ENCODE data around the gene TIMM13. TPM values are rescaled to one million over a fixed set of nuclear protein-coding genes. Genes with fewer than 3 reads are reported as not detected.

The TIMM13 gene
- total and polyA plus RNA-seq, 10 of the 15 experiments (the other 5 are each of a cell fraction or from before 2014, with no cell fraction given): 9.9 to 205 (median 63.6) TPM

DNA sequence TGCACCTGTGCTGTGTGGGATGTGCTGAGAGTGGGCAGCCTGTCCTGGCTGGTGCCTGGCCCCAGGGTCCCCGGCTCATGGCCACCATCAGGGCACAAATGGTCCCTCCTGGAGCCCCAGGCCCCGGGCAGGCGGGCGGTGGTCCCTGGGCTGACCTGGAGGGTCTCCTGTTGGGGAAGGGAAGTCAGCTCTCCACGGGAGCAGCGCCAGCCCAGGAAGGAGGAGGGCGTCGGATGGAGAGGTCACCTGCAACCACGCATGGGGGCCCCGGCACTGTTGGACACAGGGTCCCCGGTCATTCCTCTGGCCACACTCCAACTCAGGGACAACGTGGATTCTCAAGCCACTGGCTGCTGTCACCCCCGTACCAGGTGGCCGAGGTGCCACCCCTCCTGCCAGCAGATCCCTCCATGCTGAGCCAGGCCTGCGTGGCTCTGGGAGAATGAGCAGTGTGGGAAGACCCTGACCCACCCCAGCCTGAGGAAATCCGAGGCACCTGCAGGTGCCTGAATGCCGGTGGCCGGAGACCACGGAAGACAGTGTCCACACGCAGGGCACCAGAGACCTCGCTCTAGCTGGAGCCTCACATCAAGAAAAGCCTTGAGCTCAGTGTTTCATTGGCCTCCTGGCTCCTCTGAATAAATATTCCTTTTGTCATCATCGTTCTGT lies 15.9 kb upstream of the TIMM13 start (continued):
- TF ChIP-seq, protein P1, sequence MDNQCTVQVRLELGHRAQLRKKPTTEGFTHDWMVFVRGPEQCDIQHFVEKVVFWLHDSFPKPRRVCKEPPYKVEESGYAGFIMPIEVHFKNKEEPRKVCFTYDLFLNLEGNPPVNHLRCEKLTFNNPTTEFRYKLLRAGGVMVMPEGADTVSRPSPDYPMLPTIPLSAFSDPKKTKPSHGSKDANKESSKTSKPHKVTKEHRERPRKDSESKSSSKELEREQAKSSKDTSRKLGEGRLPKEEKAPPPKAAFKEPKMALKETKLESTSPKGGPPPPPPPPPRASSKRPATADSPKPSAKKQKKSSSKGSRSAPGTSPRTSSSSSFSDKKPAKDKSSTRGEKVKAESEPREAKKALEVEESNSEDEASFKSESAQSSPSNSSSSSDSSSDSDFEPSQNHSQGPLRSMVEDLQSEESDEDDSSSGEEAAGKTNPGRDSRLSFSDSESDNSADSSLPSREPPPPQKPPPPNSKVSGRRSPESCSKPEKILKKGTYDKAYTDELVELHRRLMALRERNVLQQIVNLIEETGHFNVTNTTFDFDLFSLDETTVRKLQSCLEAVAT (IDR thresholded peaks at IDR 0.05): no peak
- no peak for TF ChIP-seq CBX3 (IDR thresholded peaks at IDR 0.05; ENCODE audit: borderline replicate concordance, low read depth)
- TF ChIP-seq HDGF (IDR thresholded peaks at IDR 0.05): no peak
- no peak for TF ChIP-seq SUZ12 (IDR thresholded peaks at IDR 0.05; ENCODE audit: unreplicated experiment)

GRCh38 chr19:2441096-2441752 lies 13.8 kb upstream of the TIMM13 start:
- Histone ChIP-seq H3K9ac (ENCODE audit: control insufficient read depth, insufficient read depth, low read length) (no peak overlapping the region), H3K4me3 (no peak overlapping the region), H3K4me2 (ENCODE audit: control insufficient read depth, insufficient read depth) (no peak overlapping the region), H3K79me2 (ENCODE audit: control insufficient read depth, insufficient read depth, low read length) (peaks cover 8% of the 10 kb centered on the region), H3K27ac (ENCODE audit: control insufficient read depth, insufficient read depth) (no peak overlapping the region), H3K36me3 (ENCODE audit: control insufficient read depth in 2 of 2, insufficient read depth in 2 of 2, low read length in 1 of 2) (peaks cover 22 to 53% of the 10 kb centered on the region in 2 experiments), H3K27me3 (replicated peaks in 1 of 2; ENCODE audit: control insufficient read depth in 2 of 2, insufficient read depth in 2 of 2, low read length in 1 of 2) (no peaks in the 10 kb centered on the region), H2AFZ (ENCODE audit: control insufficient read depth, low read depth, low read length) (no peak overlapping the region), H3K9me3 (replicated peaks; ENCODE audit: control insufficient read depth, insufficient read depth, low read length) (no peaks in the 10 kb centered on the region), H3K4me1 (ENCODE audit: control insufficient read depth, insufficient read depth, low read length) (peaks cover under 1% of the 10 kb centered on the region; the same call in 1 of the 2 replicates), H4K20me1 (ENCODE audit: control insufficient read depth, insufficient read depth) (no peaks in the 10 kb centered on the region)
- TF ChIP-seq POLR2A (IDR thresholded peaks at IDR 0.05; ENCODE audit: low read depth, low read length) (peak; percentile 1; the same call in 1 of the 2 replicates), ZNF207 (IDR thresholded peaks at IDR 0.05; ENCODE audit: borderline replicate concordance) (no peak)
- FAIRE-seq (no peak), ATAC-seq (no peak), DNase-seq (ENCODE audit: low read depth, low spot score) (no peak)
- CTCF ChIA-PET: no interaction called here
- WGBS (ENCODE audit: insufficient coverage, insufficient replicate concordance, low lambda C conversion rate, missing lambda C conversion rate): 98% methylated on average over 24 of the region's 26 CpGs
- intact Hi-C loops (cut with micrococcal nuclease; ENCODE audit: unreplicated experiment) (no loop called here), in situ Hi-C loops (cut with MboI) (no loop called here)
- SMC1A ChIA-PET (ENCODE audit: uncharacterized antibody, unreplicated experiment): no interaction called here
- RAD21 ChIA-PET (ENCODE audit: unreplicated experiment): no interaction called here
- POLR2A ChIA-PET: no interaction called here
- no TSS peak for BruUV-seq (replicated peaks)
